Immature natural killer cell (primary cell): ENCODE results near the gene TAP1. TPM values are rescaled to one million over a fixed set of nuclear protein-coding genes. Genes with fewer than 3 reads are reported as not detected.
"Not testable (repeated sequence)": the region's sequence is repeated elsewhere in the genome, so short reads cannot be mapped to it uniquely, and the experiment has no call there.

ENCODE experiments used
- DNase-seq, 3 donors: peaks; one replicate each; pipeline ENCODE4 v3.0.0; 2022; ENCODE audit warnings: mixed read lengths in 1 of 3
- H3K27ac Mint-ChIP-seq, 6 donors: one replicate each; pipeline ENCODE4 v1.8.0; 2020; ENCODE audit warnings: mixed read lengths in 6 of 6, mild to moderate bottlenecking in 5 of 6, inconsistent platforms in 4 of 6, moderate library complexity in 3 of 6
- H3K27me3 Mint-ChIP-seq, 3 donors: one replicate each; pipeline ENCODE4 v1.8.0; 2020 to 2021; ENCODE audit warnings: low read depth in 3 of 3, mild to moderate bottlenecking in 3 of 3, mixed read lengths in 3 of 3, moderate library complexity in 3 of 3, inconsistent platforms in 1 of 3
- H3K36me3 Mint-ChIP-seq, 3 donors: one replicate each; pipeline ENCODE4 v1.8.0; 2020; ENCODE audit warnings: mixed read lengths in 3 of 3, inconsistent platforms in 2 of 3, mild to moderate bottlenecking in 2 of 3
- H3K4me1 Mint-ChIP-seq, 2 donors: one replicate each; pipeline ENCODE4 v1.8.0; 2020; ENCODE audit warnings: inconsistent platforms in 2 of 2, mild to moderate bottlenecking in 2 of 2, mixed read lengths in 2 of 2, moderate library complexity in 1 of 2
- H3K4me3 Mint-ChIP-seq, 5 donors: one replicate each; pipeline ENCODE4 v1.8.0; 2020; ENCODE audit warnings: mild to moderate bottlenecking in 5 of 5, mixed read lengths in 5 of 5, inconsistent platforms in 3 of 5, moderate library complexity in 3 of 5
- H3K9me3 Mint-ChIP-seq, 6 donors: one replicate each; pipeline ENCODE4 v1.8.0; 2020; ENCODE audit warnings: mild to moderate bottlenecking in 6 of 6, mixed read lengths in 6 of 6, inconsistent platforms in 4 of 6, moderate library complexity in 3 of 6
- polyA plus RNA-seq, 3 donors: library from polyadenylated mRNA; unstranded; fragments of 300-500 nt; fragmentation: Illumina TruSeq; gene quantifications; one replicate each; pipeline ENCODE4 v1.2.3, GENCODE V29; 2021

Gene TAP1
- polyA plus RNA-seq, 3 donors from 2014 or later, result 310 to 465 (median 439) TPM

GRCh38 chr6:32829495-32829894 is 24.0 kb downstream of the TAP1 start:
- Mint-ChIP-seq H3K4me3 (no peak overlapping the region), H3K36me3 (peaks cover 17 to 57% (median 39%) of the 10 kb centered on the region in 3 donors), H3K27ac (peak overlapping the region in 1 of 6 donors; percentile 30), H3K4me1 (peaks cover 7 to 39% of the 10 kb centered on the region in 2 donors), H3K27me3 (peaks cover 0 to 1% (median 0%) of the 10 kb centered on the region in 3 donors), H3K9me3 (no peaks in the 10 kb centered on the region)
- DNase-seq, result no peak

DNA sequence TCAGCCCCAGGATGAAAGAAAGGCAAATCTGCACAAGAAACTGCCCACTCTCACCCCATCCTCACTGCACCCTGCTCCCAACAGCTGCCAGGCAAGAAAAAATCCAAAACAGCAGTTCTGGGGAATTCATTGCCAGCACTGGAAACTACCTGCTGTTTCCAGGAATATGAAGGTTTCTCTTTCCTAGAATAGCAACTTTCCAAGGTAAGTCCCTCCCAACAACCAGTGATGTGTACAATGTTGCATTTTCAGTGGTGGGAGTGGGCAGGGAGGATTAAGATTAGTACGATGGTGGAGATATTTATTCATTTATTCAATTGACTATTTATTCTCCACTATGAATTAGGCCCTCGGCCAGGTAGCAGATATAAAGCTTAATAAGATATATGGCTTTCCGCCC is 26.5 kb downstream of the TAP1 start:
- Mint-ChIP-seq H3K27ac (peak overlapping the region in 2 of 6 donors; percentile 31 to 55), H3K36me3 (peaks cover 13 to 33% (median 22%) of the 10 kb centered on the region in 3 donors), H3K4me1 (peaks cover 0 to 15% of the 10 kb centered on the region in 2 donors), H3K9me3 (no peaks in the 10 kb centered on the region), H3K4me3 (no peak overlapping the region), H3K27me3 (peaks cover 0 to 1% (median 0%) of the 10 kb centered on the region in 3 donors)
- no peak for DNase-seq

GRCh38 chr6:32825966-32826365 is 27.5 kb downstream of the TAP1 start:
- Mint-ChIP-seq H3K27ac (peak overlapping the region in 3 of 6 donors; percentile 5 to 36 (median 31)), H3K4me3 (no peak overlapping the region), H3K36me3 (peaks cover 9 to 22% (median 11%) of the 10 kb centered on the region in 3 donors), H3K9me3 (no peaks in the 10 kb centered on the region), H3K27me3 (peaks cover 0 to 1% (median 0%) of the 10 kb centered on the region in 3 donors), H3K4me1 (peaks cover 0 to 4% of the 10 kb centered on the region in 2 donors)
- no peak for DNase-seq

DNA sequence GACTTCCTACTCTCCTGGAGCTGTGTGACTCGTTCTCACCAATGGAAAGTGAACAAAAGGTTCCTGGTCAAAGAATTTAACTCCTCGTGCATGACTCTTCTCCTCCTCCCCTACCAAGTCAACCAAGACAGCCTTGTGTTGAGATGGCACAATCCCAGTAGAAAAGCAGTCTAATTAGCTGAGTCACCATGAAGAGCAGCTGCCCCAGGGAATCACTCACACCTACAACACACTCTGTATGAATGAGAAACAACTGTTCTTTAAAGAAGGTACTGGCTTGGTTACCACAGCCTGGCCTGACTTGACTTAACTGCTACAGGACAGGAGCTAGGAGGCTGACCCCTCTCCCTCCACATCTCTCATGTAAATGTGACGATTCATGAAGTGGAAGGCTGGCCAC is 33.8 kb downstream of the TAP1 start:
- no peak for DNase-seq
- Mint-ChIP-seq H3K27me3 (peaks cover 0 to 3% (median 0%) of the 10 kb centered on the region in 3 donors), H3K36me3 (peaks cover 0 to 5% (median 0%) of the 10 kb centered on the region in 3 donors), H3K4me3 (no peak overlapping the region), H3K4me1 (peaks cover 0 to 1% of the 10 kb centered on the region in 2 donors), H3K9me3 (no peaks in the 10 kb centered on the region), H3K27ac (no peak overlapping the region)

DNA sequence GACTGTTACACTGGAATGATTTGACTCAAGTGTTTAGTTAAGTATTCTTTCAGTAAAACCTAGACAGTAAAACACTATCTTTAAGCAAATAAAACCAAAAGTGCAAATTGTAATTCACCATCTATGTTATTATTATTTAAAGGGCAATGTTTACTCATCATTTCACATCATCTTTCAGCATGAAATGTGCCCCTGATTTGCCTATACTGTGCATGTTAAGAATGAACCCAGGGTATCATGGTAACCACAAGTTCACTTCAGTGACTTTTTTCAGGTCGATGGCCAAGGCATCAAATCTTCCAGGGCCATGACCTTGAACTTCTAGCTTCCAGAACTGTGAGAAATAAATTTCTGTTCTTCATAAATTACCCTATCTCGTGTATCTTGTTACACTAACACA is 34.6 kb downstream of the TAP1 start:
- no peaks in the 10 kb centered on the region for H3K9me3 Mint-ChIP-seq
- peaks cover 0 to 5% (median 5%) of the 10 kb centered on the region in 3 donors for H3K36me3 Mint-ChIP-seq
- no peak overlapping the region for H3K27ac Mint-ChIP-seq
- DNase-seq, result no peak
- peaks cover 0 to 1% of the 10 kb centered on the region in 2 donors for H3K4me1 Mint-ChIP-seq
- H3K27me3 Mint-ChIP-seq, result peaks cover 0 to 3% (median 0%) of the 10 kb centered on the region in 3 donors
- H3K4me3 Mint-ChIP-seq, result no peak overlapping the region

DNA sequence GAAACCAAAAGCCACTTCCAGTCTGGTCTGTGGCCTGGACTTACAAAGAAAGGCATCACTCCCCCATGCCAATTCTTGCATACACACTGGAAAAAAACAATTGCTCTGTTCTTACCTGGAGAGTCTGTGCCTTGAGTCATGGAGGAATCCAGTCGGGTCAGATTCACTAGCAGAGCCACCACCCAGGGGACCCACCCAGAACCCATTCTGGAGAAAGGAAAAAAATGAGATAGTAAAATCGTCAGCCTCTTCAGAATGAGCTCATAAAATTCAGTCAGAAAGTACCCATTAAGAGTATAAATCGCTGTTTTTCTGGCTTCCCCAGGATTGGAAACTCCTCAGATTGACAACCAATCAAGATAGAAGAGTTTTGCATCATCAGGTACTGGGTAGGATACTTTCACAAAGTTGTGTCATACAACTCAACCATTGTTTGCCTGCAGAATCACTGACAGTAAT is 36.7 kb downstream of the TAP1 start, which contains the start of gene HLA-DOB:
HLA-DOB (minus strand) TSS at position 257 of the 459 bp plus-strand sequence; CDS start at position 206, 51 bp downstream.
- H3K4me1 Mint-ChIP-seq, result peaks cover 0 to 1% of the 10 kb centered on the region in 2 donors
- H3K27ac Mint-ChIP-seq, result no peak within 1 kb of the TSS
- DNase-seq, result no peak
- peaks cover 0 to 3% (median 0%) of the 10 kb centered on the region in 3 donors for H3K27me3 Mint-ChIP-seq
- no peak within 1 kb of the TSS for H3K4me3 Mint-ChIP-seq
- peaks cover 4 to 14% (median 5%) of the 10 kb centered on the region in 3 donors for H3K36me3 Mint-ChIP-seq
- no peaks in the 10 kb centered on the region for H3K9me3 Mint-ChIP-seq

DNA sequence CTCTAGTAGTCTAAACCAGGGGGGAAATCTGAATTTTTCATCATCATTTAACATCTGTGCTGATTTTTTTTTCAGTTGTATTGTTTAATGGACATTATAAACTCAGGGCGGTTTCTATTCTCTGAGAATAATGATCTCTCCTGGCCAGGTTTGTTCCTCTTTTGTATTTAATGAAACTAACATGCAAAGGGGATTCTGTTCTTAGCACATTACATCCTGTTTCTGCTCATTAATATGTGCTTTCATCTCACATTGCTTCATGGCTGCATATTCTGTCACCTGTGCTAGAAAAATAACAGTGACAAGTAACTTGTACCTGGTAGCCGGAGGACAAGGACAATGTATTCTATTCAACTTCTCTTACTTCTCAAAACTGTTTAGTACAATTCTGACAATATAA is 37.5 kb downstream of the TAP1 start:
- Mint-ChIP-seq H3K27me3 (peaks cover 0 to 3% (median 0%) of the 10 kb centered on the region in 3 donors), H3K4me1 (peaks cover 0 to 1% of the 10 kb centered on the region in 2 donors), H3K9me3 (no peaks in the 10 kb centered on the region), H3K4me3 (no peak overlapping the region), H3K27ac (no peak overlapping the region), H3K36me3 (peaks cover 4 to 14% (median 5%) of the 10 kb centered on the region in 3 donors)
- no peak for DNase-seq

DNA sequence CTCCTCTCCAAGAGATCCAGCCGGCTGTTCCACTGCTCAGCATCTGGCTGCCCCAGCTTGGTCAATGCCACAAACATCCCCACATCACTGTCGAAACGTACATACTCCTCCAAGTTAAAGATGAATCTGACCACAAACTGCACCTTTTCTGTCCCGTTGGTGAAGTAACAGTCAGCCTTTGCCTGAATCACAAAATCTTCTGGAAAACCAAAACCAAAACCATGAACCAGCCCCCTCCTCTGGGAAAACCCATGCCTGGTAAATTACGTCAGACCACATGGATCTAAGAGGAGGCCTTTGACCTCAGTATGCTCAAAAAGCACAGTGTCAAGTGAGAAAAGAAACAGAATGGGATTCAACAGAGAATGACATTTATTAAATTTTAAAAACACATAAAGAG is 38.4 kb downstream of the TAP1 start:
- Mint-ChIP-seq H3K4me3 (no peak overlapping the region), H3K36me3 (peaks cover 5 to 14% (median 7%) of the 10 kb centered on the region in 3 donors), H3K4me1 (peaks cover 0 to 1% of the 10 kb centered on the region in 2 donors), H3K27me3 (peaks cover 0 to 3% (median 0%) of the 10 kb centered on the region in 3 donors), H3K9me3 (no peaks in the 10 kb centered on the region), H3K27ac (peak overlapping the region in 1 of 6 donors; percentile 30)
- DNase-seq, result no peak

DNA sequence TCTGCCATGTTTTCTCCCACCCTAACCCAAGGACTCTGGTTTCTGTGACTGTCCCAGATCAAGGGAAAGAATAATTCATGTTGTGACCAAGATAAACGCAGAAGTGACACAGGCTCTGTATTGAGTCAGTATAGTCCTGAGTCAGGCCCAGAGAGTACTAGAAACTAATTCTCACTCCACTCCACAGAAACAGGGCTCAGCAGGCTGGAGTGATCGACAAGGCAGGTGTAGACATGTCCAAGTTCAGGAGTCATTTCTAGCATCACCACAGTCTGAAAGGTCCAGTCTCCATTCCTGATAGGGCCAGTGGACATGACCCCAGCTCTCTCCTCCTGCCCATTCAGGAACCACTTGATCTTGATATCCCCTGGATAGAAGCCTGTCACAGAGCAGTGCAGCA is 39.4 kb downstream of the TAP1 start:
- Mint-ChIP-seq H3K4me3 (no peak overlapping the region), H3K27me3 (peaks cover 0 to 3% (median 0%) of the 10 kb centered on the region in 3 donors), H3K27ac (no peak overlapping the region), H3K36me3 (peaks cover 5 to 14% (median 7%) of the 10 kb centered on the region in 3 donors), H3K4me1 (peaks cover 0 to 1% of the 10 kb centered on the region in 2 donors), H3K9me3 (no peaks in the 10 kb centered on the region)
- no peak for DNase-seq

- Mint-ChIP-seq H3K36me3 (peaks cover 3 to 8% (median 7%) of the 10 kb centered on the region in 3 donors), H3K4me3 (no peak overlapping the region), H3K9me3 (no peaks in the 10 kb centered on the region), H3K27ac (no peak overlapping the region), H3K27me3 (peaks cover 4 to 12% (median 10%) of the 10 kb centered on the region in 3 donors), H3K4me1 (peaks cover 5 to 8% of the 10 kb centered on the region in 2 donors)
- no peak for DNase-seq
Observed at GRCh38 chr6:32809171-32809570, 44.3 kb downstream of the TAP1 start.

DNA sequence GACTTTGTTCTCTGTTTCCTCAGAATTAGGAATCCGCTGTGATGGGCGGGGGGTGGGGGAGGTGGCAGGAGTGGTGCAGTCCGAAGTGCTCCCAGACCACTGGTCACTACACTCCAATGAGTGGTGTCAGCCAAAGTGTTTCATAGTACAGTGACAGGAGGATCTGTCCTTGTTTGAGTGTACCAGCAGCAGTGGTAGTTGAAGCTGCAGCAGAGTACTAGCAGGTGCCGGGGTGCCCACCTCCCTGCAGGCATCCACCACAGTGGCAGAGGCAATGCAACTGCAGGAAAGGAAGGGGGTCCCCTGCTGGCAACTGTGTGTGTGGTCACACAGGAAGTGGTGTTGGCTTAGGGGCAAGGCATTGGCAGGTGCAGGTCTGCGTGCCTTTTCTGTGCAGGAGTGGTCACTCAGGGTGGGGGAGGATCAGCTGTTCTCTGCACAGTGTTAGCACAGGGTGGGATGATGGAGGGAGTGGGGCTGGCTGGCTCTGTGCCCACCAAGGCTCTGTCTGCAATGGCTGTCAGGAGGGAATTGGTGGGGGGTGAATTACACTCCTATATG is 46.4 kb downstream of the TAP1 start:
- Mint-ChIP-seq H3K27ac (no peak overlapping the region), H3K36me3 (peaks cover 0 to 3% (median under 1%) of the 10 kb centered on the region in 3 donors), H3K4me1 (peaks cover 5 to 8% of the 10 kb centered on the region in 2 donors), H3K9me3 (no peaks in the 10 kb centered on the region), H3K27me3 (peaks cover 8 to 24% (median 14%) of the 10 kb centered on the region in 3 donors), H3K4me3 (peak overlapping the region in 2 of 5 donors; percentile 3 to 15)
- DNase-seq, result peak in 2 of 3 donors; percentile 11 to 12

- H3K9me3 Mint-ChIP-seq, DNase-seq, H3K27ac Mint-ChIP-seq, H3K4me3 Mint-ChIP-seq, H3K4me1 Mint-ChIP-seq, H3K36me3 Mint-ChIP-seq: not testable (repeated sequence)
- peaks cover 8 to 24% (median 20%) of the 10 kb centered on the region in 3 donors for H3K27me3 Mint-ChIP-seq
Observed at GRCh38 chr6:32805404-32805803, 48.1 kb downstream of the TAP1 start.

DNA sequence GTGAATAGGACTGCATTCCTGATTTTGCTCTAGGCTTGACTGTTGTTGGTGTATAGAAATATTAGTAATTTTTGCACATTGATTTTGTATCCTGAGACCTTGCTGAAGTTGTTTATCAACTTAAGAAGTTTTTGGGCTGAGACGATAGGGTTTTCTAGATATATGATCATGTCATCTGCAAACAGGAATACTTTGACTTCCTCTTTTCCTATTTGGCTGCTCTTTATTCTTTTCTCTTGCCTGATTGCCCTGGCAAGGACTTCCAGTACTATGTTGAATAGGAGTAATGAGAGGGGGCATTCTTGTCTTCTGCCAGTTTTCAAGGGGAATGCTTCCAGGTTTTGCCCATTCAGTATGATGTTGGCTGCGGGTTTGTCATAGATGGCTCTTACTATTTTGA is 50.1 kb downstream of the TAP1 start:
- Mint-ChIP-seq H3K4me3 (no peak overlapping the region), H3K27me3 (peaks cover 8 to 27% (median 20%) of the 10 kb centered on the region in 3 donors), H3K4me1 (peaks cover 5 to 8% of the 10 kb centered on the region in 2 donors), H3K36me3 (peaks cover 0 to 6% (median 4%) of the 10 kb centered on the region in 3 donors), H3K27ac (no peak overlapping the region), H3K9me3 (peaks cover 0 to 7% (median 2%) of the 10 kb centered on the region in 6 donors)
- no peak for DNase-seq

DNA sequence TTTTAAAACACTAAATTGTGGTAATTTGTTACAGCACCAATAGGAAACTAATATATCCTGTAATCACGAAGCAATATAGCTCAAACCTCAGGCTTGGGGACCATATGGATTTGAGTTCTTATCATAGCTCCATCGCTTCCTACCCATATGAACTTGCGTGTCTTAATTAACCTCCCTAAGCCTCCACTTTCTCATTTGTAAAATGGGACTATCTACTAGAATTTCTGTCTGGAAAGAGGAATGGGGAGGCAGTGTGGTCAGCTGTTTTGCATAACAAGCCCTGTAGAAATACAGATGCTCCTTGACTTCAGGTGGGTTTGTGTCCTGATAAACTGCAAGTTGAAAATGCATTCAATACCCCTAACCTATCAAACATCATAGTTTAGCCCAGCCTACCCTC is 53.8 kb downstream of the TAP1 start:
- Mint-ChIP-seq H3K27ac (no peak overlapping the region), H3K4me1 (peaks cover 10 to 11% of the 10 kb centered on the region in 2 donors), H3K27me3 (peaks cover 5 to 28% (median 24%) of the 10 kb centered on the region in 3 donors), H3K36me3 (peaks cover 0 to 8% (median 4%) of the 10 kb centered on the region in 3 donors), H3K4me3 (no peak overlapping the region), H3K9me3 (peaks cover 0 to 7% (median 4%) of the 10 kb centered on the region in 6 donors)
- DNase-seq, result no peak
